ENCODE measurements around the gene TM7SF3.

TM7SF3 gene

GRCh38 chr12:27014859-27015729, 910 bp upstream of the TM7SF3 start:
- DNase-seq: no peak

- no peak for DNase-seq
Measured at GRCh38 chr12:27013611-27014084, 536 bp downstream of the TM7SF3 start.

- DNase-seq: no peak
Measured at GRCh38 chr12:27012982-27013255, 1.3 kb downstream of the TM7SF3 start.

GRCh38 chr12:27012239-27012981, 1.8 kb downstream of the TM7SF3 start:
- DNase-seq: no peak

- no peak for DNase-seq
Measured at GRCh38 chr12:27009881-27010301, 4.3 kb downstream of the TM7SF3 start.

GRCh38 chr12:27008081-27008480, 6.1 kb downstream of the TM7SF3 start:
- no peak for DNase-seq

GRCh38 chr12:27006797-27007467, 7.3 kb downstream of the TM7SF3 start:
- DNase-seq: no peak

GRCh38 chr12:27005495-27005894, 8.7 kb downstream of the TM7SF3 start:
- DNase-seq: no peak

- no peak for DNase-seq
Measured at GRCh38 chr12:27003421-27004381, 10.5 kb downstream of the TM7SF3 start.

- DNase-seq: no peak
Measured at GRCh38 chr12:27002141-27002540, 12.0 kb downstream of the TM7SF3 start.

GRCh38 chr12:27001663-27002062, 12.5 kb downstream of the TM7SF3 start:
- DNase-seq: no peak

- no peak for DNase-seq
Measured at GRCh38 chr12:27000961-27001360, 13.2 kb downstream of the TM7SF3 start.

GRCh38 chr12:26997003-26997402, 17.2 kb downstream of the TM7SF3 start:
- no peak for DNase-seq

GRCh38 chr12:26995706-26996105, 18.5 kb downstream of the TM7SF3 start:
- no peak for DNase-seq

GRCh38 chr12:26994109-26994508, 20.1 kb downstream of the TM7SF3 start:
- no peak for DNase-seq

GRCh38 chr12:26991826-26992225, 22.4 kb downstream of the TM7SF3 start:
- DNase-seq: no peak

GRCh38 chr12:26989873-26990272, 24.3 kb downstream of the TM7SF3 start:
- DNase-seq: no peak

GRCh38 chr12:26988703-26989102, 25.5 kb downstream of the TM7SF3 start:
- DNase-seq: no peak

- DNase-seq: no peak
Measured at GRCh38 chr12:26987634-26988424, 26.4 kb downstream of the TM7SF3 start.

- no peak for DNase-seq
Measured at GRCh38 chr12:26982866-26983265, 31.3 kb downstream of the TM7SF3 start.

- no peak for DNase-seq
Measured at GRCh38 chr12:26979733-26980132, 34.5 kb downstream of the TM7SF3 start.

GRCh38 chr12:26978801-26979200, 35.4 kb downstream of the TM7SF3 start:
- DNase-seq: no peak
